AG08395 (cell line): ENCODE measurements around the gene USP24.
A peak's percentile ranks its signal among the peaks of the same experiment; 100 is the strongest.

Experiments
- DNase-seq: peaks from one replicate; pipeline ENCODE4 v3.0.0; 2012; ENCODE audit warnings: mixed read lengths, low spot score

Gene USP24

DNA sequence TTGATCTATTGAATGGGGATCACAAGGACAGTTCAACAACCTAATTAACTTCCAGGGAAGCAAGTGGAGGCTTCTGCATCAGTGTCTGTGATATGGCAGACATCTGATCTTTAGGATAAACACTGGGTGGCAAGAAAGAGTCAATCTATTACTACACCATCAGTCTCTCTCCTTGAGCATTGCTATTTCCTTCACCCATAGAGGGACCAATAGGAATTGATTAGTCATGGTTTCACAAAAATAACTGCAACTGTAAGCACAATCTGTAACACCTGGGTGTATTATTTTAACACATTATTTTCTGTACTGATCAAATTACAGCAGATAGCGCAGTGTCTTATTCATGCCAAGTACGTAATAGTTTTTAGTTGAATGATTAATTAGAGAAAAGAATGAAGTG, 50.3 kb downstream of the USP24 start:
- DNase-seq = no peak

DNA sequence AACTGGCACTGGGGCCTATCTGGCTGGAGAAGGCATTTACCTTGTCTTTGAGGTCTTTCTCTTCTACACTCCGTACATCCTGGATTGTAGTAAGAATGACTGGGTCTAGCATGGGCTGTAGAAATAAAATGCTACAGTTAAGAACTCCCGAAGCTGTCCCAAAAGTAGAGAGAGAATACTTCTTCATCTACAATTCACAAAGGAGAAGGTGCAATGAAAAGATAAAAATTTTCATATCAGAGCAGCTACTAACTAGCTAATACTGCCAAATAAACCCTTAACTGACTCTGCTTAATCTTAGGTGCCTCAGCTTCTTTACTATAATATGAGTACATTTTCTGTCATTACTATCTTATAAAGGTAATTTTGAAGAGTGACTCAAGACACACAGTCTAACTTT, 55.6 kb downstream of the USP24 start:
- DNase-seq = no peak

DNA sequence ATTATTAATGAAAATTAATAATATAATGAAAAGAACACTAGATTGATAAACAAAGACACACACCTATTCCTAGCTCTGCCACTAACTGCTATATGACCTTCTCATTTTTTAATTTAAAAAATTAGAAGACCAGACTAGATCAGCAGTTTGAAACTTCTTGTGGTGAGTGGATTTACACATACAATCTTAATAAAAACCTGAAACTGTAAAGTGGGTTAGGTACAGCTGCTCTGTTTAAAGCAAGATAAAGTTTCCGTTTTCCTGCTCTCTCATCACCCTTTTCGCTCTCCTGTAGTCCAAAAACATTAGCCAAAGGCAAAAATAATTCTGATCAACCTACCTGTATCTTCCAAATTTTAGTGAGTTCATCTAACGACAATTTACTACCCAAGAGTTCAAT, 58.6 kb downstream of the USP24 start:
- no peak for DNase-seq

DNA sequence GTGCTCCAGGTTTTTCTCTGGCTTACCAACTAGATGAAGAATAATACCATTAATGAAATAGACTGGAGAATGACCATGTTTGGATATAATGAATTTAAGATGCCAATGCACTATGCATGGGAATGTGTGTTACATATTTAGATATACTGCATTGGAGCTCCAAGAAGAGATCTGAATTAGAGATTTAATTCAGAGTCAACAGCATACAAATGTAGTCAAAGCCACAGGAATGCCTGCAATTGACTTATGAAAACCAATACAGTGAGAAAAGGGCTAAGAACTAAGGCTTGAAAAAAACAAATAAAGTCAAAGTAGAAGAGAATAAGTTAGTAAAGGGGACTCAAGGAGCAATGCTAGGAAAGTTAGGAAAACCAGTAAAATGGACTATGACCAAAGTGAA, 59.1 kb downstream of the USP24 start:
- DNase-seq = no peak

DNA sequence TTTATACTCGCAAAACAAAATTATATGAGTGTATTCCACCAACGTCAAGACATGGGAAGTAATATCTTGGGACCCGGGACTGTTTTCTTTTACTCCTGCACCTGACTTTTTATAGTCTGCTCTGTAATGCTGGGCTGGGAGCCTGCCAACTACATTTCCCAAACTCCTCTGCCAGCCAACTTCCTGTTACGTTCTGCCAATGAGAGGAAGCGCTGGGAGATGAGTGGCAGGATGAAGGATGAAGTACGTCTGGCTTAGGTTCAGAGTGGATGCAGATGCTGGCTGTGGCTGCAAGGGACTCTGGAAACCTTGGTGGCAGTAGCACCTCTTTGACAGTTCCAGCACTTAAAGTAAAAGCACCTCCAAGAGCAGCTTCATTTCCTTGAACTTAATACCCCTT, 59.6 kb downstream of the USP24 start:
- DNase-seq = no peak

DNA sequence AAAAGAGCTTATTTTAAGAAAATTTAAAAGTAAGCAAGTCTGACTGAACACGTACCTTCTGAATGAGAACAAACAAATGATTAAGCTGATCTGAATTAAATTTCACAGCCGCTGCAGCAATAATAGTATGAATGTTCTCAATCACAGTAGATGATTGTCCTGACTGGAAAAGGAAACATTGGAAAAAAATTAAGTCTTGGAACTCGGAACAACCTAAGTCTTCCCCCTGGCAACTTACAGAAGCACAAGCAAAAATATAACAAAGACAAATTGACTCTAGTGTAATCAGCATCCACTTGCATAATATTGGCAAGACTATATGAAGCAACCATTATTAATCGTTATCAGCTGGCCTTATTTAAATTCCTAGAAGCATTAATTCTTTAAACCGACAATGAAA, 60.5 kb downstream of the USP24 start:
- DNase-seq = no peak

DNA sequence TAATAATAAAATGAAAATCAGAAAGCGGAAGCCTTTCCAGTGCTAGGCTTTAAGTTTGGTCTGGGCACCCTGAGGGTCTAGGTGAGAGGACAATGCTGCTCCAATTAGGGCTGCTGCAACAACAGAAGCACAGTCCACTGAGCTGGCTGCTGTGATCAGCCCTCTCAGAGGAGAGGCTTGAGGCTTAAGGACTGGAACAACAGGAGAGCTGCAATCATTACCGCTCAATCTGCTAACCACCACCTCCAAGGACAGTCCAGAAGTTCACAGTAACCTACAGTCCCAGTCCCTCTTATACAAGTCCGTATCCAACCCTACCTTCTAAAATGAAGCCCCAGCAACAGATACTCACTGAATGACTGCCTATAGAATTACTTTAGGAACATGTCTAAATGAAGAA, 62.1 kb downstream of the USP24 start:
- DNase-seq = no peak

DNA sequence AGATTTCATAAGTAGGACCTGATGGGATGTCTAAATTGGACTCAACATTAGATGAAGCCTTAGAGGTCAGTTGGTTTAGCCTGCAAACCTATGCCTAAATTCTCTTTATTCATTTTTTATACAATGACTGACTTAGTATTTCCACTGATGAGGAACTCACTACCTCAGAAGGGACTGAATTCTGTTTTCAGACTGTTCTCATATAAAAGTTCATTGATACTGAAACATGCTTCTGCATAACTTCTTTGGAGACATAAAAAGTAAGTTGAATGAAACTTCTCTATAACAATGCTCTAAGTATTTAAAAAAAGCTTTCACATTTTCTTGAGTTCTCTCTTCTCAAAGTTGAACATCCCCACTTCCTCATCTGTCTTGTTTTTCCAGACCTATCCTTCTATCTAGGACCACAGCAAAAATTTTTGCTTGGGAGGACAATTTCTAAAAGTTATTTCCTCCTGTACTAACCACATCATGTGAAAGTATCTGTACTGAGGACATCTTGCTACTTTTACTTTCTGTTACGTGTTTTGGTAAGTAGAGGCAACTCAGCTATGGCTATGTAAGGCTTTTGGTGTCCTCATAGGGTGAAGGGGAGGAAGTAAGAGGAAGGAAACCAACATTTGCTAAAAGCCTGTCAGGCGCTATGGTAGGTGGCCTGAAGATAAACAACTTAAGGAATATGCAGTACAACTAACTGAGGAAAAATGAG, 64.1 kb downstream of the USP24 start:
- no peak for DNase-seq

DNA sequence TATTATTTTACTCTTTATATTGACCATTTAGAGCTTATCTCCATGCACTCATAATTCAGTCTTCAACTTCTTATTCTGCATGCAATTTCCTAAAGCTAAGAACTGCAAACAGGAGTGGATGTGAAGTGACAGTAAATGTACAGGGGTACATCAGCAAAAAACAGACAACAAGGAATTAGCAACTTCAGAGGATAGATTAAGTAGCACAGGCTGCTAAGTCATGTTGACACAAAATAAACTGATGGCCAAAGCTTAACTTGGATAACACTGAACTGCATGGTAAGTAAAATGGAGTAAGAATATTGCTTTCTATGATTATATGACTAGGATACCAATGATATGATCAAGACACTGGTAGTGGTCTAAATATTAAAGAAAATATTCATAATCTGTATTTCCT, 66.5 kb downstream of the USP24 start:
- DNase-seq = no peak

DNA sequence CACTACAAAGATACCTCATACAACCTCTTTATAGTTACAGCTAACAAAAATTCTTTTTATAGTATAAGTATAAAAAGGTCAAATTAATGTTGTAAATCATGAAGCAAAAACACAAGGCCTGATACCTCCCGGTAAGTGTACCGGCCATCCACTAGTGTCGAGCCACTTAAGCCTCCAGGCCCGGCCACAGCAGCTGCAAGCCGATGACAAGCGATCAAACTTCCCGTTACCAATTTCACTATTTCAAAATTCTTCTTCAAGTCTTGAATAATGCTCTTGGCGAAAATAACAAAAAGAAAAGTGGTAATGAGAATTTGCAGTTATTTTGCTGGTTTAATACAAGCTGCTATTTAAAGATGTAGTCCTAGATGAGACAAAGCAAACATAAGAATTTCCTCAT, 67.6 kb downstream of the USP24 start:
- no peak for DNase-seq

DNA sequence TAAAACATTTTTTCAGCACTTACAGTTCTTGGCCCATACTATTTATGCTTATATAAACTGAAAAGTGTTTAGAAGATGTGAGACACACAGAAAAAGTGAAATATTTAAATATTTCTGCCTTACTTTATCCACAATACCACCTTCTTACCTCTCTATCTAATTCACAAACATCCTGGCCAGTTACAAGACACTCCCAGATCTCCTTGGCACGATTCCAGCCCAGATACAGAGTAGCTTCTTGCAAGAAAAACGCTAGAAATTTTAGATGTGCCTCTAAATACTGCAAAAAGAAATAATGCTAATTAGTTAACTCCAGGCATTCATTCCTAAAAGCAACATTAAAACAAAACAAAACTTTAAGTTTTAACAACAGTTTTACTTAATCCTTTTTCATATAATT, 68.4 kb downstream of the USP24 start:
- DNase-seq = no peak

DNA sequence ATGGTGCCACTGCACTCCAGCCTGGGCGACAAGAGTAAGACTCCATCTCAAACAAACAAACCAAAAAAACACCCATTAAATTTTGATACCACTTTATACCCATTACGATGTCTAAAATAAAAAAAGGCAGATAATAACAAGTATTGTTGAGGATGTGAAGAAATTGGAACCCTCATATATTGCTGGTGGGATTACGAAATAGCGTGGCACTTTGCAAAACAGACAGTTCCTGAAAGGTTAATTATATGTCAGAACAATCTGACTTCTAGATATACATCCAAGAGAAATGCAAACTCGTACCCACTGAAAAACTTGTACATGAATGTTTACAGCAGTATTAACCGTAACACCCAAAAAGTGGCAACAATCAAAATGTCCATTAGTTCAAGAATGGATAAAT, 70.3 kb downstream of the USP24 start:
- no peak for DNase-seq

DNA sequence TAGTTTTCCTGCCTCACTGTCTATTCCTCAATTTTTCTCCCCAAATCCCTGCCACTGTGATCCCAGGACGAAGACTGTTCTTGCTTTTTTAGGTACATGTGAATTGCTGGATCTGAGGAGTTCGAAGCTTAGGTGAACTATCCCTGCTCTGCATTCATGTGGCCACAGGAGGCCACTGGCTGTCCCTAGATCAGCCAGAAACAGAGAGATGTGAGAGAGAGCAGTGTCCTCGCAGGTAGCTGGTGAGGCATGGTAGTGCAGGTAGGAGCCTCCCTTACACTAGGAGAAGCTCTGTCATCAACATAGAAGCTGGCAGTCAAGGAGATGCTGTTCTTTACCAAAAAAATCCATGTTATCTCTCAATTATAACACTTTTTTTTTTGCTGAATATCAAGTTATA, 71.5 kb downstream of the USP24 start:
- no peak for DNase-seq

DNA sequence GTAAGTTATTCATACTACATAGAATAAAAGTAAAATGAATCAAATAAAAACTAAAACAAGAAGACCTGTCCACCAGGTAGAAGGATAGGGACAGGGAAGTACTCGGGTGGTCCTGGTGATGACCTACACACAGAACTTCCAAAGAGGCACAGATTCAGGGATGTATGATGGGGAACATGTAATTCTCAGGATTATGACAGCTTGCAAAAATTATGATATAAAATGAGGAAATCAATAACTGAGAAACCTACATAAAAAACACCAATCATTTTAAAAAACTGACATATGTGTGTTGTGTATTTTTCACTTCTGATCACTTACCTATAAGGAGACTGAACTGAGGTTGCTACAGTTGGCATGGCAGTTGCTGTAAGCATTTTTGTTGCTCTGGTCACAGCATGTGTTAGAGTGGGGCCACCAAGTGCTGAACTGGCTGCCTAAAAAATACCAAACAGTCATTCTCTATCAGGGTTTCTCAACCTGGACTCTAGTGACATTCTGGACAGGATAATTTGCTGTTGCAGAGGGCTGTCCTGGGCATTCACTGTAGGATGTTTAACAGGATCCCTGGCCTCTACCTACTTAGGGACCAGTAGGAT, 73.8 kb downstream of the USP24 start:
- no peak for DNase-seq

DNA sequence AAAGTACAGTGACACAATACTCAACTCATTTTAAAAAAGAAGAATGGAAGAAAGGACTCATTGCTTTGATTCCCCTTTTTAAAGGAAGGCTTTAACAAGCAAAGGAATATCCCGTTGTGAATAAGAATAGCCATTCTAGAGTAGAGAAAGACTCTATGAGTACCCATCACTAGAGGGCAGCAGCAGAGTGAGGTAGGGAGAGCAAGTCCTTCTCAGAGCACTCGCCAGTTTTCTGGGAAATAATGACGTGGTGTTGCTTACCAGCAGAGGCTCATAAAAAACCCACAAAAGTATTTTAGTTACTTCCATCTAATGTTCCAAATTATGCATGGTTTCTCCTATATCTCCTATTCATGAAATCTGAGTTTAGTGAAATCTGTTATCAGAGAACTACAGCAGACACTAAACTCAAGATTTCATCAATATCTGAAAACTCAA, 74.6 kb downstream of the USP24 start:
- peak; percentile 92 for DNase-seq

DNA sequence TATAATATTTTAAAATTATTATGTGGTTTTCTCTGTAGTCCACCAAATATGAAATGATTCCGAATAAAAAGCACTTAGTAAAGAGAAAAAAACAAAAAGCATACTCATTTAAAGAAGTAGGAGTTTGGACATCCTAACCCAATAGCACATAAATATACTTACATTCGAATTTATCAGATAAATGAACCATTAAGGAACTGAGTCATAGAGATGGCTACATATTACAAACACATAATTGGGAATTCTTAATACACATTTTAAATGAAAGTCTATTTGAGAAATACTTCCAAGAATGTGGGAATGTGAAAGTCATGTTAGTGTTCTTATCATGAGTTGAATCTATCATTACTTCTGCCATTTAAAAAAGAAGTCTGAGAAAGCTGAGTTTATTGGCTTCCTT, 75.0 kb downstream of the USP24 start:
- DNase-seq = no peak

DNA sequence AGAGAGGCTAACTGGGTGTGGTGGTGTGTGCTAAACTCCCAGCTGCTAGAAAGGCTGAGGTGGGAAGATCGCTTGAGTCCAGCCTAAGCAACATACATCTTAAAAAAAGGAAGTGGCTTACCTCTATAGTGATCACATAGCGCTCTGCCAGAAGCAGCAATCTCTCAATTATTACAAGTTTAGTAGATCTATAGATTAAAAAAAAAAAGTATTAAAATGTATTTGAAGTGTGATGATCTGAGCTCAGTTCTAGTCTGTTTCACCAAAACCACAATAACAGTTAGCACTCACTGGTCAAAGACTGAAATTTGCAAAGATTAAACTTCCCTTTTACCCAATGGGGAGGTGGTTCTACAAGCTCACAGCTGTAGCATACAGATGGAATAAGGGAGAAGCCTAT, 76.3 kb downstream of the USP24 start:
- DNase-seq = no peak

DNA sequence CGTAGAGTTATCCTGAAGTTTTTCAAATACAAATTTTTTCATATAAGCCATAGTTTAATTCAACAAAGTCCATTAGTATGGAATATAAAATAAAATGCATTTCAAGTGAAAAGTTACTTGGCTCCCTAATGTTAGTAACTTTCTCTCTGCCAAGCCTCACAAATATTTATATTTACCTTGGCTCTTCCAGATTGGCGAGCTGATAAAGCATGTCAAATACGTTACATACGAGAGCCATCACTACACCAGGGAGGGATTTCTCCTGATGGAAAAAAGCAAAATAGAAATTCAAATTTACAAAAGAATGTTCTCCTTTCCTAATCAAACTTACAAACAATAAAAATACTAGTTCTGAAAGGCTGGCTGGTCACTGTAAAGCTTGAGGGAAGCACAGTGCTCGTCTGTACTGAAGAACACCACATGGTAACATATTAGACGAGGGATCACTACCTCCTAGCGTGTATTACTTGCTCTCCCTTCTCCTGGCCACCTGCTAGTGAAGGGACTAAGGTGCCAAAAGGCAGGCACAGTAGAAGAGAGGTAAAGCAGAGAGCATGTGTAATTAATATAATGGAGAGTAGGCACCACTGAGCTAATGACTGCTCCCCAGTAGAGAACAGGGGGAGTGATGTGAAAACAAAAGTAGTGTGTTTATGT, 80.9 kb downstream of the USP24 start:
- DNase-seq = no peak

DNA sequence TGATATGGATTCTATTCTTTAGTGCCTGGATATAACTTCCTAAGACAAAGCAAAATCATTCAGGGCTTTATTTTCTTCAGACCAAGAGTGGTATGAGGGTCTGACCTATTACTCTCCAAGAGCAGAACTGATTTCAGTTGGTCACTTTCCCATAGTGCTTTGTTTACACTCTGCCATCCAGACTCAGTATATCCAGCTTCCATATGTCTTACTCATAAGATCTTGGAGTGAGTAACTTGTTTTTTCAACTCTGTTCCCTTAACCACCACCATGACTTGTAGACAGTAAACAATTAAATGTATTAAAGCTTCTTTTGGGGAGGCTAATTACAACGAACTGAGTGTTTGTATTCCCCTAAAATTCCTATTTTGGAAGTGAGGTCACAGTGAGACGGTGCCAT, 83.4 kb downstream of the USP24 start:
- DNase-seq = peak; percentile 30

DNA sequence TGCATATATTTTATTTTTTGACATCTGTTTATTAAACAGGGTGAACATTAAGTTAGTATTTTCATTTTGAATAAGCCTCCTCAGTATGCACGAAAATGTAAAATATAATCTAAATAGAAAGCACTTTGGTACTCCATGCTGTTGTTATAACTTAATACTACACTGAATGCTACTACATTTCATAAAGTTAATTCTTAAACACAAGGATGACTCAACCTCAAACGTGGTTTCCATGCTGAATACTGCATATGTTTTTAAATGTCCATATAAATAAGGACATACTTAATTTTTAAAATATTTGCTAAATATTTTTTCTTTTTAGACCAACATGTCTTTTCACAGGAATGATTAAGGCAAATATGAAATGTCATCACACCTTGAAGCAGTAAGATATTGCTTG, 83.9 kb downstream of the USP24 start:
- DNase-seq = no peak

DNA sequence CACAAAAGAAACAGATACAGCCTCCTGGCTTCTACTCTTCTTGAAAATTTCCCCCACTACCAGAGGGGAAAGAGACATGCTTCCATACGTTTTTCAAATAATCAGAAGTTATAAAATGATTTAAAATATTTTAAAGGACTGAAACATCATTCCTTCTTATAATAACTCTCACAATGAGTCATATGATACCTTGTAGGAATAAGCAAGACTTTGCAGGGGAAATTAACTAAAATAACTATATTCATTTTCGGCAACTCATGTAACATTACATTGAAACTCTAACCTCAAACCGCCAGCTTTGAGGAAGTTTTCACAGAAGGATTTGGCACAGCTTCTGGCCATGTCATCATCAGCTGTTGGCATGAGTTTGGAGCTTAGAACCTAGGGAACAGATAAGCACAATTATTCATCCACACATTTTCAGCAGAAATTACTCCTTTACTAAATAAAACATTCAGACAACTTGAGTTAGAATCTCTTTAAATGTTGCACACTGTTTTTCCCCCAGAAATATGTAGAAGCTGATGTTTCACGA, 85.9 kb downstream of the USP24 start:
- DNase-seq = no peak

DNA sequence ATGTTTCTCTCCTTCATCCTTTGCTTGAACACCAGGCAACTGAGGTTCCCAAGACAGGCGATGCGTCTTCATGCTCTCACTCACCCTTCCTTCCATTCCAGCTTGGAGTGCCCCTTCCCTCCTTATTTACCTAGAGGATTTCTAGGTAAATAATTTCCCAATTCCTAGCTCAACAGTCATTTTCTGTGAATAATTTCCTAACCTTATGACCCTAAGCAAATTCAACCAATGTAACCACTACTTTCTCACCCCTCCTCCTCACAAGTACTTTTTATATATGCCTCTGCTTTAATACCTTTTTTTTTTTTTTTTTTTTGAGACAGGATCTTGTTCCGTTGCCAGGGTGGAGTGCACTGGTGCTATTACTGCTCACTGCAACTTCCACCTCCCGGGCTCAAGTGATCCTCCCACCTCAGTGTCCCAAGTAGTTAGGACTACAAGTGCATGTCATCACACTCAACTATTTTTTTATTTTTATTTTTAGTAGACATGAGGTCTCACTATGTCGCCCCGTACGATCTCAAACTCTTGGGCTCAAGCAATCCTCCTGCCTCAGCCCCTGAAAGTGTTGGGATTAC, 86.7 kb downstream of the USP24 start:
- DNase-seq = no peak

DNA sequence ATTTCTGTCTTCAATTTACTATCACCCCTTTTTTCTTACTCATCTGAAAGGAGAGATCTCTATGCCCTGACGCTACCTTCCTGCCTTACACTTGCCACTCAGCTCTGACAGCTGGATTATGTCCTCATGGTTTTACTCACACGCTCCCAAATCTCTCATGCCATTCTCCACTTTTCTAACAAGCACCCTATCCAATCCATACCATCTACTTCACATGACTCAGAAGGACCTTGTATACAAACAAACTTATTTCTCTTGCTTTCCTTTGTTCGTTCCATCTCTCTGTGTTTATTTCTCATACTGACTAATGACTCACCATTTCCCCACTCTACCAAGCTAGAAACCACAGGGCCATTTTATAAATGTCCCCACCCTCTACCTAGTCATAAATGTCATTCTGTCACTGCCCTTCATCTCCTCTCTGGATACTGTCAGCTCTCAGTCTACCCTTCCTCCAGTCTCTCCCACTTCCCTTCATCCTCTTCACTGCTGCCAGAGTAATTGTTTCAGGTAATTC, 87.3 kb downstream of the USP24 start:
- no peak for DNase-seq
